HG02884 (cell line): ENCODE measurements around the gene FSIP1.

Experiments used
- ATAC-seq: cut with Tn5 transposase; IDR thresholded peaks from one replicate; pipeline ENCODE4 v1.9.1; 2021; ENCODE audit warnings: mild to moderate bottlenecking, moderate library complexity; ENCODE audit not compliant: unreplicated experiment

Gene FSIP1

GRCh38 chr15:39558421-39558820, 224.2 kb downstream of the FSIP1 start:
- ATAC-seq, result no peak

DNA sequence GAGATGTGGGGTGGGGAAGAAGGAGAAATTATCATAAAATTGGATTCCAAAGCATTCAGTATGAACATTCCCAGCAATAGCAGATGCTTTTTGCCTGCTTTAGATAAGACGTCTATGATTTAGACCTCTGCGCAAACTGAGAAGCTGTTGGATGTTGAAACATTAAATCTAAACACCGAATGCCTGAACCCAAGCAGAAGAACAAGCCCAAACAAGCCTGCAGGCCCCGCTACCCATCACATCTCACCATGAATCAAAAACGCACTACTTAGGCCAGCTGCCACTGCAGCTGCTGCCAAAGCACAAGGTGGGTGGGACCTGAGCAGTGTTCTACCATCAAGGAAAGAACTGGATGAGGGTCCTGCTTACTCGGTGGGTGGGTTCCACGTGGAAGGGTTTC, 226.2 kb downstream of the FSIP1 start:
- no peak for ATAC-seq

- no peak for ATAC-seq
Observed at GRCh38 chr15:39555885-39556284, 226.8 kb downstream of the FSIP1 start.

DNA sequence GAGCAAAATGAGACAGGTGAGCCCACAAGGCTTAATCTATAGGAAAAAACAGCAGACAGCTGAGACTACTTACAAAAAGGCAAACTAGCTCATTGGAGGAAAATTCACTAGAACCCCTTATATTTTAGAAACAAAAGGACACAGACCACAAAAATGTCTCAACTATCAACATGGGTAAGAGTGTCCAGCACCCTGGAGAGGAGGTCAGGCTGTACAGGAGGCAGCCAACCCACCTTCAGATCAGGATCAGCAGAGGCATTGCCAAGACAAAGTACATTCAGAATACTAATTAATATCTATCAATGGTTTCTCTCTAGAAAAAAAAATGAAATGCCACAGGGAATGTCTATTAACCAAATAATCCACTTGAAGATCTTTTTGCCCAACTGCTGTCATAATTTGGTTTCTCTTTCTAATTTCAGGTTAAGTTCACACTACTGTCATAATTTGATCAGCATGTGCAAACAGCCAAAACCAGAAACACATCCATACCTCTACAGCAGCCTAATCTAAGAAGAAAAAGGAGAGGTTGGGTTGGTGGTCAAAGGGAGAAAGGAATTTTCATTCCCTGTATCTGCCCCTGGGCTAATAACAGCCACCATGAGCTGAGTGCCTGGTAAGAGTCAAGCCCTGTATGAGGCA, 227.8 kb downstream of the FSIP1 start:
- no peak for ATAC-seq

DNA sequence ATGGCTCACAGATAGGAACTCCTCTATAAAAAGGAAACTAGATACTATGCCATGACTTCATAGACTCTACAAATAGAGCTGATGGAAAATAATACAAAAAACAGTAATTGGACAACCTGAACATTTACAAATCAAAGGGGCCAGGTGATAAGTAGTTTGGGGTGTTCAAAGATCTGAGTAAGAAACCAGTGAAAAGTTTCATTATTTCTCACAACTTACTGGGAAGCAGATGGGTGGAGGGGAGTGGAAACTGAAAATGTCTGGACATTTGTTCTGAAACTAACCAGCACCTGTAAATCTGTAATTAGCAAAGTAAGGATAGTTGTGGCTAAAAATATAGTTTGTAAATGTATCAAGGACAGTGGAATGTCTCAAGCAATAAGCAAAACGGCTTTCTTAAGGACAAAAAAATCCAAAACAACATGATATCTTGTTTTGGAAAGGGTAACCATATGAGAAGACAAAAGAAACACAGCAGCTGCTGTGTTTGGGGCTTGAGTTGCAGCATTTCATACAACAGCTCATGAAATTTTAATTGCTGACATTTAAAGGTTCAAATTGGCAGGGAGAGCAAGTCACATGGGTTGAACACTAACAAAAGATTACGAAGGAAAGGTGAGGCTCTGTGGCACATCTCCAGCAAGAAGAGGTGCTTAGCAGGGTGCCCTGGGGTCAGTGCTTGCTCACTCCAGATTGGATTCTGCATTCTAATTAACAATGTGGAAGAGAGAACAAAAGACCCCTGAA, 228.5 kb downstream of the FSIP1 start:
- ATAC-seq, result peak; percentile 57

GRCh38 chr15:39552556-39552955, 230.1 kb downstream of the FSIP1 start:
- ATAC-seq, result no peak

DNA sequence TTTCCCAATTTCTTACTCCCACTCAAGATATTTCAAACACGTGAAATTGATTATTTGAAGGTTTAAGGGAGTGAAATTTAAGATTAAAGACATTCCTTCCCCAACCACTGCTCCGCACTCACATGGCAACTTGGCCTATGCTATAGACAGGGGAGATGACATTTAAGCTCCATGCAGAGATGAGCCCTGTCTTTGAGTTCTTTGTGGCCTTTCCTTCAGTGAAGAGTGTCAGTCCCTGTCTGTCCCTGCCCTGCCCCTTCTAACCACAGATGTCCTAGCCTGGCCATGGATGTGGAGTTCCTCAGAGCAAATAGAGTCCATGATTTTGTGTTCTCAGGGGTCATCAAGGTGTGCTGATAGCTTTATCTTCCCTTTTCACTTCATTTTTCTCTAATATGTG, 231.2 kb downstream of the FSIP1 start:
- no peak for ATAC-seq
